ENCODE results near the gene PSMD11. TPM values are rescaled to one million over a fixed set of nuclear protein-coding genes. Genes with fewer than 3 reads are reported as not detected.
"Not testable (repeated sequence)": the region's sequence is repeated elsewhere in the genome, so short reads cannot be mapped to it uniquely, and the experiment has no call there.

The PSMD11 gene
- total RNA-seq (100 to 1,000 TPM in 1 of 5 experiments, 10 to 100 TPM in 4; 60.1 to 112 (median 67.5) TPM), polyA plus RNA-seq (100 to 1,000 TPM; 102 to 103 TPM), total RNA-seq (61.0 reads per million, percentile 75 among the genes with 10 or more reads in this experiment)

- H3K4me3 Mint-ChIP-seq: peak within 1 kb of the TSS; percentile 78 to 93 (median 86)
- Histone ChIP-seq H3K9me3 (ENCODE audit: control insufficient read depth in 2 of 3, low read length in 3 of 3) (no peaks in the 10 kb centered on the region), H3K27ac (ENCODE audit: low read depth, low read length) (peak within 1 kb of the TSS; percentile 94), H3K4me1 (ENCODE audit: control insufficient read depth in 2 of 2, insufficient read depth in 2 of 2, low read length in 2 of 2) (peaks cover 13 to 14% of the 10 kb centered on the region in 2 donors), H3K27me3 (ENCODE audit: control insufficient read depth in 2 of 2, insufficient read depth in 2 of 2, low read length in 2 of 2) (no peaks in the 10 kb centered on the region), H3K4me3 (ENCODE audit: low read length) (peak within 1 kb of the TSS; percentile 80), H3K36me3 (ENCODE audit: control insufficient read depth in 2 of 3, insufficient read depth in 3 of 3, low read length in 3 of 3) (peaks cover 4 to 22% (median 9%) of the 10 kb centered on the region in 3 experiments)
- ATAC-seq (peak; percentile 99), DNase-seq (peak; percentile 98 to 100 (median 99))
- H3K27ac Mint-ChIP-seq: peak within 1 kb of the TSS; percentile 52 to 83 (median 78)
- peaks cover 1 to 15% (median 13%) of the 10 kb centered on the region in 5 donors for H3K36me3 Mint-ChIP-seq
- peaks cover 0 to 23% (median 0%) of the 10 kb centered on the region in 5 donors for H3K27me3 Mint-ChIP-seq
- ChIA-PET CTCF (interaction anchor here (0.7 to 1.8 kb wide), 7 partner anchors 10 to 433 kb away, joined by 3 to 20 read pairs (median 4); no protein-coding TSS in a partner anchor), POLR2A (interaction anchor here (0.6 to 1.7 kb wide), 15 partner anchors 9 to 957 kb away, joined by 3 to 9 read pairs (median 3); partner anchors contain the start of genes C17orf75 and ZNF207)
- no peaks in the 10 kb centered on the region for H3K9me3 Mint-ChIP-seq
- intact Hi-C loops (cut with micrococcal nuclease): loop anchor here (1.0 to 5.0 kb wide), 11 partner anchors 16 to 1968 kb away; partner anchors contain the start of genes ZNF207 (in 2 of the 2), C17orf75 (in 1 of the 2), CDK5R1 (in 1 of the 2) and GOSR1 (in 1 of the 2)
- peaks cover 25 to 46% (median 36%) of the 10 kb centered on the region in 7 donors for H3K4me1 Mint-ChIP-seq
Observed at GRCh38 chr17:32444301-32445073, at the start of gene PSMD11. PSMD11 (plus strand) TSS chr17:32444510; CDS start chr17:32444524, 14 bp downstream.

DNA sequence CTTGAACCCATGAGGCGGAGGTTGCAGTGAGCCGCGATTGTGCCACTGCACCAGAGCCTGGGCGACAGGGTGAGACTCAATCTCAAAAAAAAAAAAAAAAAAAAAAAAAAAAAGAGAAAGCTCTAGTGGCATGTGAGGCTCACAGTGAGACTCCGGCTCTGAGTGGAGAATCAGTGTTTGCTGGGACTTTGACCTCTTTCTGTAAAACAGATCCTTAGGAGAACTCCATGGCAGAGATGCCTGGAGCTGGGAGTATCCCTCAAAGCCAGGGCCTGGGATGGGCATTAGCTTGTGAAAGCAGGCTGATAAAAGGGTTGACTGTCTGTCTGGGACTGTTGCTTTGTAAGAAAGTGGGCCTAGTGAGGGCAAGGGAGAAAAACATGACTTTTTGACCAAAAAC, 48.0 kb upstream of the PSMD11 start:
- H3K27me3 ChIP-seq (ENCODE audit: control insufficient read depth in 2 of 2, insufficient read depth in 2 of 2, low read length in 2 of 2): no peaks in the 10 kb centered on the region
- no peak overlapping the region for H3K27ac ChIP-seq (ENCODE audit: low read depth, low read length)
- ATAC-seq (no peak), DNase-seq (no peak)
- H3K4me1 ChIP-seq (ENCODE audit: control insufficient read depth in 2 of 2, insufficient read depth in 2 of 2, low read length in 2 of 2): no peaks in the 10 kb centered on the region
- H3K9me3 Mint-ChIP-seq: peaks cover 0 to 4% (median 0%) of the 10 kb centered on the region in 11 donors
- no peaks in the 10 kb centered on the region for H3K27me3 Mint-ChIP-seq
- peaks cover 0 to 12% (median 9%) of the 10 kb centered on the region in 5 donors for H3K36me3 Mint-ChIP-seq
- H3K27ac Mint-ChIP-seq: peak overlapping the region in 1 of 9 donors; percentile 73
- ChIA-PET CTCF (interaction anchor here (0.6 kb wide), 1 partner anchor 16 kb away, joined by 7 read pairs; no protein-coding TSS in a partner anchor), POLR2A (interaction anchor here (1.0 kb wide), 1 partner anchor 12 kb away, joined by 4 read pairs; no protein-coding TSS in a partner anchor)
- peaks cover 6 to 16% (median 11%) of the 10 kb centered on the region in 7 donors for H3K4me1 Mint-ChIP-seq
- H3K4me3 Mint-ChIP-seq: no peak overlapping the region
- no peaks in the 10 kb centered on the region for H3K36me3 ChIP-seq (ENCODE audit: control insufficient read depth in 2 of 3, insufficient read depth in 3 of 3, low read length in 3 of 3)
- intact Hi-C loops (cut with micrococcal nuclease): no loop called here
- H3K9me3 ChIP-seq (ENCODE audit: control insufficient read depth in 2 of 3, low read length in 3 of 3): no peaks in the 10 kb centered on the region
- H3K4me3 ChIP-seq (ENCODE audit: low read length): no peak overlapping the region

DNA sequence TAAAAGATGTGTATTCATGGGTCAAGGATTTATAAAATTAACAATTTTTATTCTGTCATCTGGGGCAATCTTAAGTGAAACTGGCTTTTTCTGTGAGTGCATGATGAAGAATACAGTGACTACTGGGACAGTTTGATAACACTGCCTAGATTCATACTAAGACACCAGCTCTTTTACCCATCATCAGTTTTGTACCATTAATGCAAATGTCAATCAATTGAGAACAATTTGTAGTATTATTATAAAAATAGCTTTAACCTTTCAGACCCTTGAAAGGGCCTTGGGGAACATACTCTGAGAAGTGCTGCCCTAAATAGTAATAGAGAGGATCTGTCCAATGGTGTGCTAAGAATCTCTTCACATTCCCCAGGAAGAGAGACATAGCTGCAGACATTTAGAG, 45.4 kb upstream of the PSMD11 start:
- H3K4me3 ChIP-seq (ENCODE audit: low read length): no peak overlapping the region
- no peak for DNase-seq
- H3K4me3 Mint-ChIP-seq: no peak overlapping the region
- H3K36me3 Mint-ChIP-seq: peaks cover 0 to 7% (median 4%) of the 10 kb centered on the region in 5 donors
- no peaks in the 10 kb centered on the region for H3K4me1 ChIP-seq (ENCODE audit: control insufficient read depth in 2 of 2, insufficient read depth in 2 of 2, low read length in 2 of 2)
- no peak for ATAC-seq
- no peaks in the 10 kb centered on the region for H3K27me3 ChIP-seq (ENCODE audit: control insufficient read depth in 2 of 2, insufficient read depth in 2 of 2, low read length in 2 of 2)
- no peaks in the 10 kb centered on the region for H3K27me3 Mint-ChIP-seq
- H3K27ac Mint-ChIP-seq: peak overlapping the region in 3 of 9 donors; percentile 25 to 63 (median 58)
- intact Hi-C loops (cut with micrococcal nuclease): no loop called here
- peaks cover 5 to 16% (median 11%) of the 10 kb centered on the region in 7 donors for H3K4me1 Mint-ChIP-seq
- ChIA-PET CTCF (no interaction called here), POLR2A (interaction anchor here (0.7 kb wide), 1 partner anchor 51 kb away, joined by 7 read pairs; no protein-coding TSS in a partner anchor)
- H3K9me3 ChIP-seq (ENCODE audit: control insufficient read depth in 2 of 3, low read length in 3 of 3): no peaks in the 10 kb centered on the region
- H3K36me3 ChIP-seq (ENCODE audit: control insufficient read depth in 2 of 3, insufficient read depth in 3 of 3, low read length in 3 of 3): no peaks in the 10 kb centered on the region
- peaks cover 0 to 3% (median 0%) of the 10 kb centered on the region in 11 donors for H3K9me3 Mint-ChIP-seq
- H3K27ac ChIP-seq (ENCODE audit: low read depth, low read length): no peak overlapping the region

DNA sequence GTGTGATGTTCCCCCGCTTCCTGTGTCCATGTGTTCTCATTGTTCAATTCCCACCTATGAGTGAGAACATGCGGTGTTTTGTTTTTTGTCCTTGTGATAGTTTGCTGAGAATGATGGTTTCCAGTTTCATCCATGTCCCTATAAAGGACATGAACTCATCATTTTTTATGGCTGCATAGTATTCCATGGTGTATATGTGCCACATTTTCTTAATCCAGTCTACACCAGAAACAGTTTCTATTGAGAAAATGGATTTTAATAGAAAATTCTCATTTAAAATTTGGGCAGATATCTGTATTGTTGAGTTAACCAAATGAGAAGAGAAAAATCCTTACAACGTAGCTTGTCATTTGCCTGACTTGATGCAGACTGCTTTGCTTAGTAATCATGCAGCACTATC, 34.2 kb upstream of the PSMD11 start:
- H3K27ac ChIP-seq (ENCODE audit: low read depth, low read length); POLR2A ChIA-PET; ATAC-seq; H3K4me3 Mint-ChIP-seq; H3K27me3 Mint-ChIP-seq; H3K36me3 Mint-ChIP-seq; H3K36me3 ChIP-seq (ENCODE audit: control insufficient read depth in 2 of 3, insufficient read depth in 3 of 3, low read length in 3 of 3); H3K27me3 ChIP-seq (ENCODE audit: control insufficient read depth in 2 of 2, insufficient read depth in 2 of 2, low read length in 2 of 2); H3K4me1 Mint-ChIP-seq; H3K4me3 ChIP-seq (ENCODE audit: low read length); H3K9me3 ChIP-seq (ENCODE audit: control insufficient read depth in 2 of 3, low read length in 3 of 3); H3K9me3 Mint-ChIP-seq; DNase-seq; CTCF ChIA-PET; H3K27ac Mint-ChIP-seq; intact Hi-C loops (cut with micrococcal nuclease); H3K4me1 ChIP-seq (ENCODE audit: control insufficient read depth in 2 of 2, insufficient read depth in 2 of 2, low read length in 2 of 2): not testable (repeated sequence)

DNA sequence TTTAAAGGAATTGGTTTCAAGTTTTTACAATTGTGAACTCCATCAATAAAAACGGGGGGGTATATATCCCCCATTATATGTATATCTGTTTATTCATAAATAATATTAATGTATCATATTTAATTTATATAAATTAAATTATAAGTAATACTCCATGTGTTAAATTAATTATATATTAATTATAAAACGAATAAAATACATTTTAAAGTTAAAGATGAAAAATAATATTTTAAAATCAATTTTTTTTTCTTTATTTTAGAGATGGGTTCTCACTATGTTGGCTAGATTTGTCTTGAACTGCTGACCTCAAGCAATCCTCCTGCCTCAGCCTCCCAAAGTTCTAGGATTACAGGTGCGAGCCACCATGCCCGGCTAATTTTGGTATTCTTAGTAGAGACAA, 17.4 kb upstream of the PSMD11 start:
- no peak for ATAC-seq
- H3K4me3 Mint-ChIP-seq: no peak overlapping the region
- Histone ChIP-seq H3K4me1 (ENCODE audit: control insufficient read depth in 2 of 2, insufficient read depth in 2 of 2, low read length in 2 of 2) (no peaks in the 10 kb centered on the region), H3K9me3 (ENCODE audit: control insufficient read depth in 2 of 3, low read length in 3 of 3) (peaks cover 0 to 10% (median 7%) of the 10 kb centered on the region in 3 experiments), H3K27me3 (ENCODE audit: control insufficient read depth in 2 of 2, insufficient read depth in 2 of 2, low read length in 2 of 2) (no peaks in the 10 kb centered on the region), H3K36me3 (ENCODE audit: control insufficient read depth in 2 of 3, insufficient read depth in 3 of 3, low read length in 3 of 3) (no peaks in the 10 kb centered on the region), H3K27ac (ENCODE audit: low read depth, low read length) (no peak overlapping the region), H3K4me3 (ENCODE audit: low read length) (no peak overlapping the region)
- ChIA-PET POLR2A (no interaction called here), CTCF (no interaction called here)
- H3K36me3 Mint-ChIP-seq: peaks cover 7 to 24% (median 19%) of the 10 kb centered on the region in 5 donors
- H3K4me1 Mint-ChIP-seq: no peaks in the 10 kb centered on the region
- peaks cover 0 to 34% (median 12%) of the 10 kb centered on the region in 11 donors for H3K9me3 Mint-ChIP-seq
- no peak overlapping the region for H3K27ac Mint-ChIP-seq
- peaks cover 0 to 3% (median 0%) of the 10 kb centered on the region in 5 donors for H3K27me3 Mint-ChIP-seq
- no peak for DNase-seq
- intact Hi-C loops (cut with micrococcal nuclease): no loop called here

DNA sequence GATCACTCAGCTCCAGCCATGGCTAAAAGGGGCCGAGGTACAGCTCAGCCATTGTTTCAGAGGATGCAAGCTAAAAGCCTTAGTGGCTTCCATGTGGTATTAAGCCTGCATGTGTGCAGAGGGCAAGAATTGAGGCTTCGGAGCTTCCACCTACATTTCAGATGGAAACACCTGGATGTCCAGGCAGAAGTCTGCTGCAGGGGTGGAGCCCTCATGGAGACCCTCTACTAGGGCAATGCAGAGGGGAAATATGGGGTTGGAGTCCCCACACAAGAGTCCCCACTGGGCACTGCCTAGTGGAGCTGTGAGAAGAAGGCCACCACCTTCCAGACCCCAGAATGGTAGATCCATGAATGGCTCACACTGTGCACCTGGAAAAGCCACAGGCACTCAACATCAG, 14.7 kb upstream of the PSMD11 start:
- Mint-ChIP-seq H3K4me1 (no peaks in the 10 kb centered on the region), H3K9me3 (peaks cover 0 to 34% (median 12%) of the 10 kb centered on the region in 11 donors), H3K4me3 (no peak overlapping the region), H3K36me3 (peaks cover 7 to 23% (median 19%) of the 10 kb centered on the region in 5 donors), H3K27ac (no peak overlapping the region), H3K27me3 (no peaks in the 10 kb centered on the region)
- no peak for ATAC-seq
- Histone ChIP-seq H3K9me3 (ENCODE audit: control insufficient read depth in 2 of 3, low read length in 3 of 3) (peaks cover 0 to 10% (median 7%) of the 10 kb centered on the region in 3 experiments), H3K27ac (ENCODE audit: low read depth, low read length) (no peak overlapping the region), H3K4me1 (ENCODE audit: control insufficient read depth in 2 of 2, insufficient read depth in 2 of 2, low read length in 2 of 2) (no peaks in the 10 kb centered on the region), H3K27me3 (ENCODE audit: control insufficient read depth in 2 of 2, insufficient read depth in 2 of 2, low read length in 2 of 2) (no peaks in the 10 kb centered on the region), H3K4me3 (ENCODE audit: low read length) (no peak overlapping the region), H3K36me3 (ENCODE audit: control insufficient read depth in 2 of 3, insufficient read depth in 3 of 3, low read length in 3 of 3) (no peaks in the 10 kb centered on the region)
- no peak for DNase-seq
- POLR2A ChIA-PET: no interaction called here
- intact Hi-C loops (cut with micrococcal nuclease): no loop called here
- CTCF ChIA-PET: no interaction called here
